NCI-H1105 treated with DMSO at 0.1 percent for 48 hours (cell line): ENCODE data around the gene SMKR1.
A peak's percentile ranks its signal among the peaks of the same experiment; 100 is the strongest.
"Not testable (repeated sequence)": the region's sequence is repeated elsewhere in the genome, so short reads cannot be mapped to it uniquely, and the experiment has no call there.

Experiments
- DNase-seq: peaks from one replicate; lab custom pipeline; 2025; lab: John Stamatoyannopoulos, UW

The SMKR1 gene

DNA sequence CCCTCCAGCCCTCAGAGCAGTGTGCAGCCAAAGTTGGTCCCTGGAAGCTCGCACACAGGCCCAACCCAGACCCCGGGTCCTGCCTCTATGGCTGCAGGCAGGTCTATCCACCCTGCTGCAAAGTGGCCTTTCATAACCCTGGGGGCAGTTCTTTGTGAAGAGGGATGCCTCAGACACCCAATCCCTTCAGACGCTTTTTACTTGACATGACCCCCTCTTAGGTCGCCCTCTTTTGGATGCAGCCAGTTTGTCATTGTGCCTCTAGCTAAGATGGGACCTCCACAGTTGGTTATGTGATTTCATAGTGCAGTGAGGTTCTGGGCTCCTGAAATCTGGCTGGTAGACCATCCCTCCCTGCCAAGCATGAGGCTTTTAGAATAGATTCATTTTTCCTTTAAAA, 27.3 kb downstream of the SMKR1 start:
- no peak for DNase-seq

DNA sequence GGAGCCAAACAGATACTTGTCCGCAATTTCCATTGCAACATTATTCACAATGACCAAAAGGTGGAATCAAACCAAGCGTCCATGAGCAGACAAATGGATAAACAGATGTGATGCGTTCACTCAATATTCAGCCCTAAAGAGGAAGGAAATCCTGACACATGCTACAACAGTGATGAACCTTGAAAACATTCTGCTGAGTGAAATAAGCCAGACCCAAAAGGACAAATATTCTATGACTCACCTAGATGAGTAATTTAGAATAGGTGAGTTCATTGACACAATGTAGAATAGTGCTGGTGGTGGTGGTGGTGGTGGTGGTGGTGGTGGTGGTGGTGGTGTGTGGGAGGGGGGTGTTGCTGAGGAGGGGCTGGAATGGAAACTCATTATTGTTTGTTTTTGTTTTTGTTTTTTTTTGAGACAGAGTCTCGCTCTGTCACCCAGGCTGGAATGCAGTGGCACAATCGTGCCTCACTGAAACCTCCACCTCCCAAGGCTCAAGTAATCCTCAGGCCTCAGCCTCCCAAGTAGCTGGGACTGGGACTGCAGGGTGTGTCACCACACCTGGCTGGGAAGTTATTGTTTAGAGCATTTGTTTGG, 28.6 kb downstream of the SMKR1 start:
- no peak for DNase-seq

DNA sequence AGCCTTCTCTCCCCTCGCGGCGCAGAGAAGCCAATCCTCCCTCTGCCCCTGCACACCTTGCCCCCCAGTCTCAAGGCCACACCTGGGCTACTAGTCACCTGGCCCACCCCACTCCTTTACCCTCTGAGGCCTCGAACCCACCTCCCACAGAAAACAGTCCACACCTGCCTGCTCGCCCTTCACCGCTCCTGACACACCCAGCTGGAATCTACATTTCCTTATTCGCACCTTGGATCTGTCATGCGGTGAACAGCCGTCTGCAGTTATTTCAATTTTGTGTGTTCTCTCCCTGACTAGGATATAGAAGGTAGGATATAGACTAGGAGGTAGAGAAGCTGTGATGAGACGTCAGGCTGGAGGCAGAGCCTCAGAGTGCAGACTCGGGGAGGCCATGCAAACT, 29.4 kb downstream of the SMKR1 start:
- DNase-seq: no peak

DNA sequence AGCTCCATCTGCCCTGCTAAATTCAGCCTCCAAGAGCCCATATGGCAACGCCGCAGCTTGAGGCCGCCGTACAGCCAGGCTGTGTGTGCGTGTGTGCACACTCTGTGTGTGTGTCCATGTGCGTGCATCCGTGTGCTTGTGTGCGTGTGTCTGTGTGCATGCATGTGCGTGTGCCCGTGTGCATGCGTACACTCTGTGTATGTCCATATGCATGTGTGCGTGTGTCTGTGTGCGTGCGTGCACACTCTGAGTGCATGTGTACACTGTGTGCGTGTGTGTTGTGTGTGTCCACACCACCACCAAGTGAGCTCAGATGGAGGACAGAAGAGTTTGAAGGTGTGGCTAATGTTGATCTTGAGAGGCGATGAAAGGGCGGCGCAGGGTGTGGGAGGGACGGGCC, 30.0 kb downstream of the SMKR1 start:
- no peak for DNase-seq

DNA sequence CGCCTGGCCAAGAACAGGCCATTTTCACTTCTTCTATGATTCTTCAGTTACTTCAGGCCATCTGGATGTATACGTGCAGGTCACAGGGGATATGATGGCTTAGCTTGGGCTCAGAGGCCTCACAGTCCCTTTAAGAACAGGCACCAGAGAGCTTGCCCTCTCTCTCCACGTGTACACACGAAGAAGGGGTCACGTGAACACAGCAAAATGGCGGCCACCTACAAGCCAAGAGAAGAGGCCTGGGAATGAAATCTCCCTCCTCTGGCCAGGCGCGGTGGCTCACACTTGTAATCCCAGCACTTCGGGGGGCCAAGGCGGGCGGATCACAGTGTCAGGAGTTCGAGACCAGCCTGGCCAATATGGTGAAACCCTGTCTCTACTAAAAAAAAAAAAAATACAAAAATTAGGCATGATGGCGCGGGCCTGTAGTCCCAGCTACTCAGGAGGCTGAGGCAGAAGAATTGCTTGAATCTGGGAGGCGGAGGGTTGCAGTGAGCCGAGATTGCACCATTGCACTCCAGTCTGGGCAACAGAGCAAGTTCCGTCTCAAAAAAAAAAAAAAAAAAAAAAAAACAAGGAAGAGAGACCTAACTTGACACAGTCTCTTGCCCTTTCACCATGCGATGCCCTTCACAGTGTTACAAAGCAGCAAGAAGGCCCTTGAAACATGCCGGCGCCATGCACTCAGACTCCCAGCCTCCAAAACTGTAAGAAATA, 32.4 kb downstream of the SMKR1 start:
- not testable (repeated sequence) for DNase-seq

DNA sequence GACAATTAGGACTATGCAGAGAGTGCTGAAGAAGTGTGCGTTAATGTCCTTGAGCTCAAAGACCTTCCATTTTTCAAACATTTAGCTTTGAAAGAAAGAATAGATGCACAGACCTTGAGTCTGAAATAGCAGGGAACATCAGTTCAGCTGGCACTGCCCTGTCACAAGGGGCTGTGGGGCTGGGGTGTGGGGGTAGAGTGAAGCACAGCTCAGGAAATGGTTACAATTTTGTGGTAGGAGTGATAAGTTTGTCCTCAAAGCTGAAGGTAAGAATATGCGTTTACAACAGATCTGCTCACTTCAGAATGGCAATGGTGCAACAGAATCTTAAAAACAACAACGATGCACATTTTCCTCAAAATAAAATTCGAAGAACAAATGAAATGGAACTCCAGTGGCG, 33.6 kb downstream of the SMKR1 start:
- no peak for DNase-seq

DNA sequence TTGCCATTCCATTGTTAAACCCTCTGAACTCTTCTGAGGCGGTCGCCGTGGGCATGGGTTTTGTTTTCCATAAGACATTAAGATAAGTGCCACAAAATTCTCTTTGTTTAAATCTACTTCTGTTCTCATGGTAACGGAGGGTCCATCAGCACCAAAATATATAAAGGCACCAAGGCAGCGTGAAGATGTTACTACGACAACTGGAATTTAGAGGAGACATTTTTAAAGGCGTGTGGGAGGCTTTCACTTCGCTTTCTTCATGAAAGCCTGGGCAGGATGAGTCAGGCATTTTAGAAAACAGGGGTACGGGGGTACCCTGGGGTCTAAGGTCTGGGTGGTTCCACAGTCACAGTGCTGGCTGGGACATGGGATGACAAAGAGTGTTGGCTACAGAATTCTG, 34.0 kb downstream of the SMKR1 start:
- DNase-seq: no peak

DNA sequence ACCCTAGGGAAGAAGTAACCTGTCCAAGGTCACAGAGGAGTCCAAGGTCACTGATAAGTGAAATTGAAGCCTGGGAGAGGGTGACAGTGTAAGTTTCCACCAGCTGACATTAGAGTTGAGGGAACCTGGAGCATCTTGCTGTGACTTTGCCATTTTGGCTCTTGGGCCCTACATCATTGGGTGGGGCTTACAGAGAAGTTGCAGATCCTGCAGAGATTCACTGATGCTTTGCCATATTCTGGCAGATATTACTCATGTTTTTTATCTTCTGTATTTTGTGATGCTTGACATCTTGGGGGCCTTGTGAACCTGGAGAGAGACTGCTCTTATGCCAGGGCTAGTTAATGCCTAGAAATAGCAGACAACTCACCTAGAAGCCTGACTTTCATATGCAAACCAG, 36.5 kb downstream of the SMKR1 start:
- DNase-seq: no peak

DNA sequence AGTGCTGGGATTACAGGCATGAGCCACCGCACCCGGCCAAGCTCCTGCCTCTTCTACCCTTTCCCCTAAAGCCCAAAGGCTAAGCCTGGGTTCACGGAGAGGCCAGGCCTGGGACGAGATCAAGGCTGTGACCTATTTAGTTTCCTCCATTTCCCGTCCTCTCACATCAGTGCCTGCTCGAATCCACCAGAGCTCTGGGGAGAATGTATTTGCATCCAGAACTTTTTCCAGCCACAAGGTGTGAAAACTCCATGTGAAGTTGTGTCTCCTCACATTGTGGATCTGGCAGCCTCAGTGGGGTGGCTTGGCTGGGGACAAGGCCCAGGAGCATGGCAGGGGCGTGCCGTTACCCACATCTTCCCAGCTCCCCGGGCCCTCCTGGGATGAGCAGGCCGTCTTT, 38.0 kb downstream of the SMKR1 start:
- DNase-seq: no peak

DNA sequence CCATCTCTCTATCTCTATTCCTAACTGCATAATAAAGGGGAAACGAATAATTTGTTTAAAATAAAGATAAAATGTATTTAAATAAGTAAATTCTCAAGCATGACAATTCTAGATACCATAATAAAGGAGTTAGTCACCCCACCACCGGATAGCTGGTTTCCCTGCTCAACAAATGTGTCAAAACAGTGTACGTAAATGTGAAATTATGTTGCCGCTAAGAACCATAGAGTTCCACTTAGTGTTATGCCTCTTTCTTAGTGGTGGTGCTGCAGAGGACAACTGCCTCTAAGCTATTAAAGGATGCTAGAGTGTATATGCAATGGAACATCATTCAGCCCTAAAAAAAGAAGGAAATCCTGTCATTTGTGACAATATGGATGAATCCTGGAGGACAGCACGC, 42.4 kb downstream of the SMKR1 start:
- no peak for DNase-seq

DNA sequence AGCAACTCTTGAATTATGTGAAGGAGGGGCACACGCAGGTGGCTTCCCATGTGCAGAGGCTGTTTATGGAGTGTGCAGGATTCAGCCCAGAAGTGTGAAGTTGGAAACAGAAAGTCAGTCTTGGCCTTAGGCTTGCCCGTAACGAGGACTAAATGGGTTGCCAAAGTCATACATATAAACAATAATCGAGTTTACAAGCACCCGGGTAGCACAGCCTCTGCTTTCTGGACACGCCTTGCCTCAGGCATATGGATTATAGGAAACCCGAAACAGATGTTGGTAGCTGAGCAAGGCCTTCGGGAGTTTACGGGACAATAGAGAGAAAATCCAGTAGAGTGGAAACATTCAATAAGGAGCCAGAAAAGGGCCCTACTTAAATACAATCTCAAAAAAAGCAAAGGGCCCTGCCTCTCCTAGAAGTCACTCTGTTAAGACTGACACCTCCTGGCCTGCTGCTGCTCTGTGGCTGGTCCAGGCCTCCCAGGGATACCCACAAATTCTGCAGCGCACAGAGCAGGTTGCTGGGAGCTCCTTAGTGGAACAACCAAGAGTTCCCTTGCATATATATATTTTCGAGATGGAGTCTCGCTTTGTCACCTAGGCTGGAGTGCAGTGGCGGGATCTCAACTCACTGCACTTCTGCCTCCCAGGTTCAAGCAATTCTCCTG, 48.5 kb downstream of the SMKR1 start:
- DNase-seq: no peak

DNA sequence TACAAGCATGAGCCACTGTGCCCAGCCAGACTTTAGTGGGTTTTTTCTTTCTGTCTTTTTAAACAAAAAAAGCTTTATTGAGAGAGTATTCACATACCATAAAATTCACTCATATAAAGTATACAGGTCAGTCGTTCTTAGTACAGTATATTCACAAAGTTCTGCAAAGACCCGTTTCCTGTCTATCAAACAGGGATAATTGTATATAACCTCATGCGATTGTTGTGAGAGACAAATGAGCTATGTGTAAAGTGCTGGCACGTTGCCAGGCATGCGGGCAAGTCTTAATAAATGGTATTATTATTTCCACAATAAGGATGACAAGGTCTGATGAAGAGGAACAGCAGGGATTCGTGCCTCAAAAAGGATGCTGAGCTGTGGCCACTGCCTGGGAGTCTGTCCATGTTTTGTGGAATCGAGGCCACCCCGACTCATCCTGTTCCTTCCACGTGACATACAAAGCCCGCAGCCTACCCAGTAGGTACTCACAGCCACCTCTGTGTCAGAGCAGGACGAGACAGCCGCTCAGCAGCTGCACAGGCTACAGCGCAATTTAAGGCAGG, 51.6 kb downstream of the SMKR1 start:
- DNase-seq: peak; percentile 67

DNA sequence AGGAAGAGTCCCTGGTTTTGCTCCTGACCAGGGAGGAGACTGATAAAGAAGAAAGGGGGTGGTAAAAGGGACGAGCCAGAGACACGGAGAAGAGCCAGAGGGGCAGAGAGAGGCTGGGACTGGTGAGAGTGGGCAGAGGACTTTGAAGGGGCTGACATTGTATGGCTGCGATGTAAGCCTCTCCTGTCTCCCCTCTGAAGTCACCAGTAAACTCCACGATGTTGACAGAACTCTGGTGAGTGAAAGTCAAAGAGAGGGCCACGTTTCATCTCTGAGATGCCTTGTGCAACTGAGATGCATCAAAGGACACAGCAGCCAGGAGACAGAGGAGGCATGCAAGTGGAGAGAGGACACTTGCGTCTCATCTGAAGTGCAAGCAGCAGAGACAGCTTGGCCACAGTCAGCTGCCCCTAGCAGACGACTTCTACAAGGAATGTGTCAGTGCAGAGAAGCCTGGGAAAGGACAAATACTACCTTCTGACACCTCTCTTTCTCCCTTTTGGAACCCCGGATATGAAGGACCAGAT, 54.3 kb downstream of the SMKR1 start:
- DNase-seq: no peak

DNA sequence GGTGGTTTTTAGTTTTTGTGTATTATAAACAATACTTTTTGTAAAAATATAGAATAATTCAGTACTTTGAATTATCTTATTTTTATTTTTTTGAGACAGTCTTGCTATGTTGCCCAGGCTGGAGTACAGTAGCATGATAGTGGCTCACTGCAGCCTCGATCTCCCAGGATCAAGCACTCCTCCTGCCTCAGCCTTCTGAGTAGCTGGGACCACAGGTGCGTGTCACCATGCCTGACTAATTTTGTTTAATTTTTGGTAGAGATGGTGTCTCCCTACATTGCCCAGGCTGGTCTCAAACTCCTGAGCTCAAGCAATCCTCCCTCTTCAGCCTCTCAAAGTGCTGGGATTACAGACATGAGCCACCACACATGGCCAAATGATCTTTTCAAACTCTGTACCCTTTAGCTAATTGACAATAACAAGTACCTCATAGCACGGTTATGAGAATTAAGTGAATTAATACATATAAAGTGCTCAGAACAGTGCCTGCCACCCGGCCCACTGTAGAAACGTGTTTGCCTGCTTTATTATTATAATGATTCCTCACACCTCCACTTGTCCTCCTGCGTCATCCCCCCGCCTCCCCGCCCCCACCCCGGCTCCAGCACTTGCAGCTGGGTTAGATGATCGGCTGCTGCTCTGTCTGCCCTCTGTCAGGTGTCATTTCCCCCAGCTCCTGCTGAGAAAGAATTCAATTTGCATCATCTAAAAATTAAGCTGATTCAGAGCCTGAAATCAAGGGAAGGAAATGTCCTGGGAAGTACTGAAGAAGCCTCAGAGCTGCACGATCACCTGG, 55.6 kb downstream of the SMKR1 start:
- no peak for DNase-seq

DNA sequence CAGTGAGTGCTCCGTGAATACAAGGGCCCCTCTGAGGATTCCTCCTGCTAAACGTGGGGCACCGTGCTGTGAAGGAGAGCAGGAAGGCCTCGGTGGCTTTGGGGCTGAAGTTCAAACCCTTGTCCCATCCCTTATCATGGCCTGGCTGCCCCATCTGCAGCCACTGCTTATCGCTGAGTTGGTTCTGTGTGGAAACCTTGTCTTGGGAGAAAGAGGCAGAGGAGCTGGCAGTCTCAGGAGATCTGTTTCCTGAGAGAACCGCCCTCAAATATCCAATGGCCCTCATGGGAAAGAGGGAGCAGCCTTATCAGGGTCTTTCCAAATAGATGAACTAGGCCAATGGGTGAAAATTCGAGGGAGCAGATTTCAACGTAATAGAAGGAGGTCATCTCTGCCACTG, 57.2 kb downstream of the SMKR1 start:
- no peak for DNase-seq

DNA sequence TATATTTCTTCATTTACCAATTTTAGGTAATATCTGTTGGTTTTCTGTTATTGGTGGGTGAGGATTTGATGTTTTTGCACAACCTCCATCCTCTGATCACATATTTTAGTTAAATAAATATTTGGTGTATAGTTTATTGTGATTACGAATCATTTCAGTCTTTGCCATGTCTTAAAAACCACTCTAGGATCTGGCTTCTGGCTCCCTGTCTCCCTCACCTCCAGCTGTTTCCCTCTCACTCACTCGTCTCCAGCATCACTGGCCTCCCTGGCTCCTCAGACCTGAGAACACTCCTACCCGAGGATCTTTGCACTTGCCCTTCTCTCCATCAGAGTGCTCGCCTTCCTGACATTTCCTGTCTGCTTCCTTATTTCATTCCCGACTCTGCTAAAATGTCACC, 58.5 kb downstream of the SMKR1 start:
- DNase-seq: no peak

DNA sequence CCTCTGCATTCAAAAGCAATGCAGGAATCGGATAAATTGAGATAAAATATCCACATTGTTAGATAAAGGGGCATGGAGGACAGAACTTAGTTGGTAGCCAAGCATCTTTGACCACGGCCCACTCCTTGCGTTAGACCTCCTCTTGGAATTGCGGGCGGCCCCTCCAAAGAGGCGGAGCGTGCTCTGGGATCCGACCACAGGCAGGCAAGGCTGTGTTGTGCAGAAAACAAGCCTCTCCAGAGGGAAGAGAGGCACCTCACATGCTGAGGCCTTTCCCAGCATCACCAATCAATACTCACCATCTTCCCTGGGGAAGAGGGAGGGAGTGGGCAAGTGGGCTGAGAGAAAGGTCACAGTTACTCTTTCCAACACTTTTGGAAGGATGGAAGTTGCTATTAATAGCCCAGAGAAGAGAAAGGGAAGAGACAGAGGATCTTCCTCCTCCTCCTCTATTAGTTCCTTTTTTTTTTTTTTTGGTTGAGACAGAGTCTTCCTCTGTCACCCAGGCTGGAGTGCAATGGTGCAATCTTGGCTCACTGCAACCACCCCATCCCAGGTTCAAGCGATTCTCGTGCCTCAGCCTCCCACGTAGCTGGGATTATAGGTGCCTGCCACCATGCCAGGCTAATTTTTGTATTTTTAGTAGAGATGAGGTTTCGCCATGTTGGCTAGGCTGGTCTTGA, 59.5 kb downstream of the SMKR1 start:
- DNase-seq: no peak
